Progenitor cell of endocrine pancreas (in vitro differentiated cells): ENCODE data around the gene ZFAND4. TPM values are rescaled to one million over a fixed set of nuclear protein-coding genes. Genes with fewer than 3 reads are reported as not detected.

Experiments used
- DNase-seq: peaks from one replicate; pipeline ENCODE4 v3.0.0; 2021; ENCODE audit warnings: low spot score; ENCODE audit not compliant: unreplicated experiment
- H3K27ac Mint-ChIP-seq: 2 replicates; pipeline ENCODE4 v1.8.0; 2021; ENCODE audit warnings: mild to moderate bottlenecking, moderate library complexity, mixed read lengths
- H3K27me3 Mint-ChIP-seq: 2 replicates; pipeline ENCODE4 v1.8.0; 2021; ENCODE audit warnings: mixed read lengths
- H3K36me3 Mint-ChIP-seq: 2 replicates; pipeline ENCODE4 v1.8.0; 2022; ENCODE audit warnings: mixed read lengths; ENCODE audit not compliant: insufficient read depth
- H3K4me1 Mint-ChIP-seq: 2 replicates; pipeline ENCODE4 v1.8.0; 2021; ENCODE audit warnings: low read depth, mixed read lengths
- H3K4me3 Mint-ChIP-seq: 2 replicates; pipeline ENCODE4 v1.8.0; 2021; ENCODE audit warnings: low read depth, mild to moderate bottlenecking, moderate library complexity, mixed read lengths
- H3K9me3 Mint-ChIP-seq: 2 replicates; pipeline ENCODE4 v1.8.0; 2021; ENCODE audit warnings: low read depth, mixed read lengths
- total RNA-seq: library from RNA; stranded (reverse); gene quantifications from 2 replicates; pipeline ENCODE4 v1.2.1, GENCODE V29; 2021
- TF ChIP-seq, protein P1 (sequence below): fragments of 200-600 bp; sonication (generic); IDR thresholded peaks from one replicate; pipeline ENCODE4 v1.5.0; 2021; ENCODE audit warnings: antibody characterized with exemption, mild to moderate bottlenecking; ENCODE audit not compliant: unreplicated experiment

ZFAND4 gene
- total RNA-seq, 1 donor from 2014 or later, result 27.9 TPM

DNA sequence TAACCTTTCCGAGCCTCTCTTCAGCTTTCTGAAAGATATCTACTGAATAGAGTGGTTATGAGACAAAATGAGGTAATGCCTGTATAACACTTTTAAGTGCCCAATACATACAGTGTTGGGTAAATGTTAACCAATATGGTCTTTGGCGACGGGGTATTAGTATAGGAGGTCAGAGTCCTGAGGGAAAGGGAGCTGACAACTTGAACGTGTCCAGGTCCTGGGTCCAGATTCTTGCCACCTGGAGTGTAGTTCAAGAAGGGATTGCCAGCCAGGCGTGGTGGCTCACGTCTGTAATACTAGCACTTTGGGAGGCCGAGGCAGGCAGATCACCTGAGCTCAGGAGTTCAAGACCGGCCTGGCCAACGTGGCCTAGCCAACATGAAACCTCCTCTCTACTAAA lies 76.0 kb downstream of the ZFAND4 start:
- Mint-ChIP-seq H3K36me3 (peaks cover 2% of the 10 kb centered on the region), H3K27me3 (peaks cover 5% of the 10 kb centered on the region), H3K9me3 (peaks cover 6% of the 10 kb centered on the region), H3K4me3 (no peak overlapping the region), H3K27ac (no peak overlapping the region), H3K4me1 (peaks cover 13% of the 10 kb centered on the region)
- no peak for DNase-seq
- TF ChIP-seq, protein P1, sequence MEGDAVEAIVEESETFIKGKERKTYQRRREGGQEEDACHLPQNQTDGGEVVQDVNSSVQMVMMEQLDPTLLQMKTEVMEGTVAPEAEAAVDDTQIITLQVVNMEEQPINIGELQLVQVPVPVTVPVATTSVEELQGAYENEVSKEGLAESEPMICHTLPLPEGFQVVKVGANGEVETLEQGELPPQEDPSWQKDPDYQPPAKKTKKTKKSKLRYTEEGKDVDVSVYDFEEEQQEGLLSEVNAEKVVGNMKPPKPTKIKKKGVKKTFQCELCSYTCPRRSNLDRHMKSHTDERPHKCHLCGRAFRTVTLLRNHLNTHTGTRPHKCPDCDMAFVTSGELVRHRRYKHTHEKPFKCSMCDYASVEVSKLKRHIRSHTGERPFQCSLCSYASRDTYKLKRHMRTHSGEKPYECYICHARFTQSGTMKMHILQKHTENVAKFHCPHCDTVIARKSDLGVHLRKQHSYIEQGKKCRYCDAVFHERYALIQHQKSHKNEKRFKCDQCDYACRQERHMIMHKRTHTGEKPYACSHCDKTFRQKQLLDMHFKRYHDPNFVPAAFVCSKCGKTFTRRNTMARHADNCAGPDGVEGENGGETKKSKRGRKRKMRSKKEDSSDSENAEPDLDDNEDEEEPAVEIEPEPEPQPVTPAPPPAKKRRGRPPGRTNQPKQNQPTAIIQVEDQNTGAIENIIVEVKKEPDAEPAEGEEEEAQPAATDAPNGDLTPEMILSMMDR, result no peak

DNA sequence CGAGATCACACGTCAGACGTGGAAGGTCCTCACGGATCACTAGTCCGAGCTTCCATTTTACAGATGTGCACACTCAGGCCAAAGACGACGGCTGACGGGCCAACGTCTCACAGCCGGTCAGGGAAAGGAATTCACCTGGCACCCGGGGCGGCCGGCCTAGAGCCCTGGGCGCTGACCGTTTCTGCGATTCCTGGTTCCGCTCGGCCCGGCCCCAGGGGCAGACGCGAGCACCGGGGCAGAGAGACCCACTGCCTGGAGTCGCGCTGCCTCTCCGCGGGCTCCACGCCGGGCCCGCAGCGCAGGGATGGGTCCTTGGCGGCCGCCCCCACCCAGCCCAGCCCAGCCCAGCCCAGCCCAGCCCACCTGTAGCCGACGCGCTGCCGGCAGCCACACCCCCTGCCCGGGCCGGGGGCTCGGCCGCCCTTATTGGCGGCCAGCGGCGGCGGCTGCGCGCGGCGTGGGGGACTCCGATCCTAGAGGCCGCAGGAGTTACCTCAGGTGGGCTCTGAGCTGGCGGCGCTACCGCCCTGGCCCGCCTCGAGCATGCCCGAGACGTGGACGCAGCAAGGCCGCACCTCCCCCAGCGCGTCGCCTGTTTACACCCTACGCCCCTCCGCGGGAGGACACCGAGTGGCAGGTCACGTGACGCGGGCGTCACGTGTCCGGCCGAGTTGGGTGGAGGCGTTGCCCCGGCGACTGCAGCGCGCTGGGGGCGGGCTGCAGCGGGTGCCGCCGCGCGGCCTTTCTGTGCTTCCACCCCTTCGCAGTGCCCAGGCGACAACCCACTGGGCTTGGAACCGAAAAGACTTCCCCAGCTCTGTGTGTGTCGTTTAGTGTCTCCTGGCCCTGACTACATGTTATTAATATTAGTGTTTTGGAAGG lies 78.1 kb downstream of the ZFAND4 start:
- Mint-ChIP-seq H3K27me3 (peaks cover 5% of the 10 kb centered on the region), H3K36me3 (peaks cover 6% of the 10 kb centered on the region), H3K4me3 (peak overlapping the region; percentile 81), H3K4me1 (peaks cover 13% of the 10 kb centered on the region), H3K27ac (peak overlapping the region; percentile 95), H3K9me3 (peaks cover 4% of the 10 kb centered on the region)
- DNase-seq, result peak; percentile 91
- TF ChIP-seq, protein P1, result no peak

DNA sequence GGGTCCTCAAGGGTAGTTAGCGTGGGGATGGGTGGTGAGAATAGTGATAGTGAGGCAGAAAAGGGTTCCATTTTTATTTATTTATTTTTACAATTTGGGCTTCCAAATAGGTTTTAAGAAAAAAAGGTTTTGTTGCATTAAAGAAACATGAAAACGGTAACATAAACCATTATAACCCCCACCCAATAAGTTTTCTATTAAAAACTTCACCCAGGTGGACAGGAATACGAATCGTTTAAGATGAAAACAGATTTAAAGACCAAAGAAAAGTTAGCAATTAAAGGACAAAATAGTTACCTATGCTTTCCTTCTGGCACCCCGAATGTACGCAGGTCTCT lies 78.7 kb downstream of the ZFAND4 start:
- Mint-ChIP-seq H3K9me3 (peaks cover 4% of the 10 kb centered on the region), H3K27me3 (peaks cover 5% of the 10 kb centered on the region), H3K27ac (peak overlapping the region; percentile 95), H3K4me1 (peaks cover 13% of the 10 kb centered on the region), H3K36me3 (peaks cover 8% of the 10 kb centered on the region), H3K4me3 (peak overlapping the region; percentile 81)
- TF ChIP-seq, protein P1, result no peak
- DNase-seq, result no peak

DNA sequence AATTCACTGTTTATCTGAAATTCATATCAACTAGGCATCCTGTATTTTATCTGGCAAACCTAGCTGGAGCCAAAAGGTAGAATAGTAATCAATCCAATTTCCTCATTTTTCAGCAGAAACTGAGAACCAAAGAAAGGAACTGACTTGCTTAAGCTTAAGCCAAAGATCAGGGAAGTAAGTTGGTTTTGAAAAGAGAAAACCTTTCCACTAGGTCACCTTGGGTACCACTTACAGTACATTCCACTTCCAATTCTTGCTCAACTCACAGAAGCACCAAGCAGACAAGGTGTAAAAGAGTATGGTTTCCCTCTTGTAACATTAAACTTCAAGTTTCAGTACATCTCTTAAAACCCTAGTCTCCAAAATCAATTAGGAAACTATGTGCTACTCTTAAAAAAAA lies 79.6 kb downstream of the ZFAND4 start:
- Mint-ChIP-seq H3K27me3 (peaks cover 5% of the 10 kb centered on the region), H3K4me1 (peaks cover 13% of the 10 kb centered on the region), H3K36me3 (peaks cover 8% of the 10 kb centered on the region), H3K27ac (no peak overlapping the region), H3K4me3 (peak overlapping the region; percentile 81), H3K9me3 (peaks cover 4% of the 10 kb centered on the region)
- no peak for DNase-seq
- TF ChIP-seq, protein P1, result no peak

DNA sequence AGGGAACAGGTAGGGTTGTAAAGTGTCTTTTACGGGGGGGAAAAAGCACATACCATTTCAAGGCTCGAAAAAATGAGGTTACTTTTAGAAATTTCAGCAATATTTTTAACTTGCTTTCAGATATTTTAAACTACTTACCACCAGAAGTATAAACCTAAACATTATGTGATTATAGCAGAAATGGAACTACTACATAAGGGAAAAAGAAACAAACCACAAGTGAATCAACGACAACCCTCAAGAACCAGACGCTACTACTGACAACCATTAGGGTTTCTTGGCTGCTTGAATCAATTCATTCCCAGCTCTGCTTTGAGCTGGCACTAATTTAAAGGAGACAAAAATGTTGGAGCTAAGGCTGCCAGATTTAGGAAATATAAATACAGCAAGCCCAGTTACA lies 80.1 kb downstream of the ZFAND4 start:
- no peak for DNase-seq
- H3K9me3 Mint-ChIP-seq, result peaks cover 7% of the 10 kb centered on the region
- no peak overlapping the region for H3K27ac Mint-ChIP-seq
- H3K27me3 Mint-ChIP-seq, result peaks cover 5% of the 10 kb centered on the region
- TF ChIP-seq, protein P1, result no peak
- peaks cover 13% of the 10 kb centered on the region for H3K4me1 Mint-ChIP-seq
- peaks cover 10% of the 10 kb centered on the region for H3K36me3 Mint-ChIP-seq
- peak overlapping the region; percentile 37 for H3K4me3 Mint-ChIP-seq
